Right cardiac atrium (tissue), 5 donors: ENCODE measurements around the gene LAP3. TPM values are rescaled to one million over a fixed set of nuclear protein-coding genes. Genes with fewer than 3 reads are reported as not detected.
"Not testable (repeated sequence)": the region's sequence is repeated elsewhere in the genome, so short reads cannot be mapped to it uniquely, and the experiment has no call there.

Experiments used
- ATAC-seq, 2 donors: fragments of 200-7000 bp; cut with Tn5 transposase; one replicate each; pipeline versions ENCODE4 v1.8.0 to v1.9.1; 2020; ENCODE audit warnings: moderate library complexity in 2 of 2, mild to moderate bottlenecking in 1 of 2
- DNase-seq, 3 donors: peaks; one replicate each; pipeline ENCODE4 v3.0.0-alpha.2; 2020
- H3K27ac ChIP-seq: one replicate; pipeline ENCODE4 v1.5.1; 2013; ENCODE audit warnings: mild to moderate bottlenecking, low read length, control low read depth, moderate library complexity
- H3K27me3 ChIP-seq: one replicate; pipeline ENCODE4 v1.6.1; 2013; ENCODE audit not compliant: control insufficient read depth, insufficient read depth
- H3K4me1 ChIP-seq: one replicate; pipeline ENCODE4 v1.6.1; 2013; ENCODE audit warnings: low read length; ENCODE audit not compliant: control insufficient read depth, insufficient read depth
- H3K4me3 ChIP-seq: one replicate; pipeline ENCODE4 v1.5.1; 2013; ENCODE audit warnings: low read length, control low read depth
- H3K9me3 ChIP-seq: one replicate; pipeline ENCODE4 v1.6.1; 2013; ENCODE audit warnings: low read length; ENCODE audit not compliant: control insufficient read depth
- WGBS: extraction: QIAGEN DNeasy Blood & Tissue Kit; methylation state at CpG from one replicate; pipeline ENCODE4 v1.1.7; 2013; 5-methylcytosine and 5-hydroxymethylcytosine counted together
- intact Hi-C, 4 donors: fragments of 100-400 bp; cut with DNase I; formaldehyde crosslinking; loops; one replicate each; pipeline versions ENCODE4 v1.11.0 to v1.14.0; 2022 to 2023
- long read RNA-seq, 4 donors: library from polyadenylated mRNA; unstranded; transcript quantifications; one replicate each; pipeline ENCODE4 v2.0.0, GENCODE V29; 2020 to 2021
- polyA plus RNA-seq: library from polyadenylated mRNA; stranded (reverse); fragments of 200-250 nt; gene quantifications from one replicate; pipeline ENCODE4 v1.2.3, GENCODE V29; 2013
- total RNA-seq, 4 donors: library from RNA; stranded (reverse); fragmentation: NEBNext Ultra II Directional; extraction: Animal tissue kit (Norgen Biotek cat#: 25700); gene quantifications; one replicate each; pipeline ENCODE4 v1.2.1, GENCODE V29; 2021
- donor health status: healthy with polysubstance abuse.
- donor health status: DM: no; HTN: yes; CAD: no.
- donor health status: DM: no; HTN: no; CAD: no.
- donor health status: DM: no; HTN: yes; CAD: no; lungs with severe emphysema.
- donor health status: DM: yes; HTN: yes; CAD: no.

Gene LAP3
- 10 to 100 TPM; 36.1 to 61.6 (median 49.1) TPM for total RNA-seq
- polyA plus RNA-seq, result 31.2 TPM
- long read RNA-seq, donor 1, transcript LAP3-201 (13 exons, 2,213 nt), result major isoform, 162 of 181 reads
- long read RNA-seq, donor 1, partial matches to known transcripts, result 15 of 181 reads
- long read RNA-seq, donor 1, other reads (novel, unspliced or antisense), result 4 of 181 reads
- long read RNA-seq, donor 2, transcript LAP3-201 (13 exons, 2,213 nt), result major isoform, 37 of 39 reads
- long read RNA-seq, donor 2, partial matches to known transcripts, result 2 of 39 reads
- long read RNA-seq, donor 2, other reads (novel, unspliced or antisense), result 0 of 39 reads
- long read RNA-seq, donor 3, transcript LAP3-201 (13 exons, 2,213 nt), result major isoform, 446 of 480 reads
- long read RNA-seq, donor 3, partial matches to known transcripts, result 18 of 480 reads
- long read RNA-seq, donor 3, other reads (novel, unspliced or antisense), result 15 of 480 reads
- long read RNA-seq, donor 4, transcript LAP3-201 (13 exons, 2,213 nt), result major isoform, 50 of 54 reads
- long read RNA-seq, donor 4, partial matches to known transcripts, result 1 of 54 reads
- long read RNA-seq, donor 4, other reads (novel, unspliced or antisense), result 3 of 54 reads

- Histone ChIP-seq H3K9me3 (no peaks in the 10 kb centered on the region), H3K27ac (peak within 1 kb of the TSS; percentile 85), H3K4me3 (peak within 1 kb of the TSS; percentile 72), H3K27me3 (no peaks in the 10 kb centered on the region), H3K4me1 (peaks cover 8% of the 10 kb centered on the region)
- intact Hi-C loops, result no loop called here
- under 1% methylated on average over 91 of the region's 91 CpGs for WGBS
- ATAC-seq, result peak; percentile 99
- peak; percentile 97 to 99 (median 99) for DNase-seq
These were observed at the start of gene LAP3 for GRCh38 chr4:17576932-17577664. Gene LAP3 (plus strand): TSS chr4:17577198. CDS start chr4:17577466, 268 bp downstream.

- Histone ChIP-seq H3K27me3 (no peaks in the 10 kb centered on the region), H3K4me1 (no peaks in the 10 kb centered on the region), H3K4me3 (no peak overlapping the region), H3K9me3 (no peaks in the 10 kb centered on the region), H3K27ac (no peak overlapping the region)
- DNase-seq (no peak), ATAC-seq (no peak)
- intact Hi-C loops, result no loop called here
- 77% methylated on average over 10 of the region's 10 CpGs for WGBS
These were observed 48.3 kb upstream of the LAP3 start for GRCh38 chr4:17528551-17529165.

- ATAC-seq (no peak), DNase-seq (no peak)
- no peaks in the 10 kb centered on the region for H3K4me1 ChIP-seq
- 62% methylated on average over 8 of the region's 8 CpGs for WGBS
- no peak overlapping the region for H3K27ac ChIP-seq
- no peak overlapping the region for H3K4me3 ChIP-seq
- no peaks in the 10 kb centered on the region for H3K9me3 ChIP-seq
- intact Hi-C loops, result no loop called here
- no peaks in the 10 kb centered on the region for H3K27me3 ChIP-seq
These were observed 45.3 kb upstream of the LAP3 start for GRCh38 chr4:17531538-17532285.

GRCh38 chr4:17534705-17535104, 42.3 kb upstream of the LAP3 start:
- H3K27me3 ChIP-seq, result no peaks in the 10 kb centered on the region
- DNase-seq (no peak), ATAC-seq (no peak)
- no peaks in the 10 kb centered on the region for H3K4me1 ChIP-seq
- H3K27ac ChIP-seq, result no peak overlapping the region
- H3K4me3 ChIP-seq, result no peak overlapping the region
- intact Hi-C loops, result no loop called here
- 93% methylated on average over 4 of the region's 4 CpGs for WGBS
- no peaks in the 10 kb centered on the region for H3K9me3 ChIP-seq

- ATAC-seq, result no peak
- H3K27me3 ChIP-seq, result no peaks in the 10 kb centered on the region
- no peaks in the 10 kb centered on the region for H3K4me1 ChIP-seq
- DNase-seq, result no peak
- H3K9me3 ChIP-seq, result no peaks in the 10 kb centered on the region
- no peak overlapping the region for H3K4me3 ChIP-seq
- no peak overlapping the region for H3K27ac ChIP-seq
- WGBS, result 76% methylated on average over 4 of the region's 4 CpGs
- intact Hi-C loops, result no loop called here
These were observed 41.8 kb upstream of the LAP3 start for GRCh38 chr4:17535242-17535641.

- ATAC-seq, result no peak
- Histone ChIP-seq H3K27ac (no peak overlapping the region), H3K4me1 (no peaks in the 10 kb centered on the region), H3K4me3 (no peak overlapping the region), H3K27me3 (no peaks in the 10 kb centered on the region), H3K9me3 (no peaks in the 10 kb centered on the region)
- DNase-seq, result no peak
- intact Hi-C loops, result no loop called here
- WGBS, result 85% methylated on average over 3 of the region's 3 CpGs
These were observed 41.1 kb upstream of the LAP3 start for GRCh38 chr4:17535906-17536305.

- DNase-seq, H3K27ac ChIP-seq, ATAC-seq, H3K27me3 ChIP-seq, intact Hi-C loops, H3K9me3 ChIP-seq, H3K4me3 ChIP-seq, H3K4me1 ChIP-seq: not testable (repeated sequence)
- 88% methylated on average over 6 of the region's 6 CpGs for WGBS
These were observed 39.9 kb upstream of the LAP3 start for GRCh38 chr4:17537060-17537459.

- Histone ChIP-seq H3K9me3 (no peaks in the 10 kb centered on the region), H3K4me1 (no peaks in the 10 kb centered on the region), H3K27ac (no peak overlapping the region), H3K27me3 (no peaks in the 10 kb centered on the region), H3K4me3 (no peak overlapping the region)
- ATAC-seq, result no peak
- intact Hi-C loops, result no loop called here
- no peak for DNase-seq
- 30% methylated on average over 6 of the region's 6 CpGs for WGBS
These were observed 32.8 kb upstream of the LAP3 start for GRCh38 chr4:17544205-17544604.

GRCh38 chr4:17544831-17545234, 32.2 kb upstream of the LAP3 start:
- WGBS, result 48% methylated on average over 3 of the region's 3 CpGs
- Histone ChIP-seq H3K9me3 (no peaks in the 10 kb centered on the region), H3K27ac (no peak overlapping the region), H3K4me1 (no peaks in the 10 kb centered on the region), H3K27me3 (no peaks in the 10 kb centered on the region), H3K4me3 (no peak overlapping the region)
- DNase-seq (no peak), ATAC-seq (no peak)
- intact Hi-C loops, result loop anchor here in 1 of 4 donors (5.0 kb wide), 2 partner anchors 92 to 1047 kb away; no protein-coding TSS in a partner anchor

GRCh38 chr4:17545374-17546140, 31.4 kb upstream of the LAP3 start:
- intact Hi-C loops, result loop anchor here in 1 of 4 donors (5.0 kb wide), 2 partner anchors 92 to 1047 kb away; no protein-coding TSS in a partner anchor
- DNase-seq, result no peak
- 71% methylated on average over 11 of the region's 11 CpGs for WGBS
- Histone ChIP-seq H3K27me3 (no peaks in the 10 kb centered on the region), H3K9me3 (no peaks in the 10 kb centered on the region), H3K4me1 (no peaks in the 10 kb centered on the region), H3K4me3 (no peak overlapping the region), H3K27ac (no peak overlapping the region)
- ATAC-seq, result no peak
